SHP77 (cell line): ENCODE results near the gene PFN4.
A peak's percentile ranks its signal among the peaks of the same experiment; 100 is the strongest.

Experiments
- DNase-seq, 2 experiments: peaks; one replicate each; lab custom pipeline; 2025; lab: John Stamatoyannopoulos, UW

Gene PFN4

DNA sequence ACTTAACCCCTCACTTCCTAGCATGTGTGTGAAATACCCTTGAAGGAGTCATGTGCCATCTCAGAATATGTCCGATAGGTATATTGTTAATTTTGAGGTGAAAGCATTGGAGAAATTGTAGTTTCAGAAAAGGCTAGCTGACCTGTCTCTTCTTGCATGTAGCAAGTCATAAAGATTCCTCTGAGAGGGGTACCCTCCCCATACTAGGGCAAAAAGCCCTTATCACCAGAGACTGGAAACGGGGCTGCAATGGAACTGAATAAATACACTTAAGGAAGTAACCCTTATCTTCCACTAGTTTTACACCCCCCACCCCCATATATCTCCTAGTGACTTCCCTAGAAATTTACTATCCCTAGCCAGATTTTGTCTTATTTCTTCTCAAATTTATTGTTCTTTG is 45.3 kb downstream of the PFN4 start:
- DNase-seq, result no peak

DNA sequence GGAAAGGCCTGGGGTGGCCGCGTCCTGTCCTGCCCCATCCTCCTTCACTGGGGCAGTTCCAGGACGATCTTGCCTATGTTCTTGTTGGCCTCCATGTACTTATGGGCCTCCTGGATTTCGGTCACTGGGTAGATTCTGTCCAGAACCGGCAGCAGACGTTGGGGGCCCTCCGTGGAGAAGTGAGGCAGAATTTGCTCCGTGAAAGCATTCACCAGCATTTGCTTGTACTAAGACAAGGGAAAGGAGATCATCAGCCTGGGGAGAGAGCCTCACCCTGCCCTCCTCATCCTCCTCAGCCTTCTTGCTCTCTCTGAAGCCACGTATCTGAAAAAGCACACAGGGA is 45.6 kb downstream of the PFN4 start:
- DNase-seq, result no peak

DNA sequence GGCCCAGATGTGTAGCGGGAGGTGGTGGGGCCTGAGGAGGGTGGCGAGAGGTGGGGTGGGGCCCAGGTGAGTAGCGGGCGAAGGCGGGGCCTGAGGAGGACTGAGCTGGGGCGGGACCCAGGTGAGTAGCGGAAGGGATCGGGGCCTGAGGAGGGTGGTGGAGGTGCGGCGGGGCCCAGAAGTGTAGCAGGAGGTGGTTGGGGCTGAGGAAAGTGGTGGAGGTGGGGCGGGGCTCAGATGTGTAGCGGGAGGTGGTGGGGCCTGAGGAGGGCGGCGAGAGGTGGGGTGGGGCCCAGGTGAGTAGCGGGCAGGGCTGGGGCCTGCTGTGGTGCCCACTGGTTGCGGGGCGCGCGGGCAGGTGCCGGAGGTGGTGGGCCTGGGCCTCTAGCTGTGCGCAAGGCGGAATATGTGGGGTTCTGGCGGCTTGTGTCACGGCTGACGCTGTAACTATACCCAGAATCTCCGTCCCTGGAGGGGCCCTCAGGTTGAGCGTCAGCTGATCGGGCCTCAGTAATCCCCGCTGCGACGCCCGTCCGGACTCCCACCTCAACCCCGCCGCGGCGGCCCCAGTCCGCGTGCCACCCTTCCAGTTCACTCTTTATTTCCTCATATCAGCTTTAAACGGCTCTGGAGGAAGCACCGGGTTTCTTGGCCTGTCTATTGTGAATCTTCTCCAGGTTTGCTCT is 46.1 kb downstream of the PFN4 start:
- DNase-seq, result peak in 1 of 2 experiments; percentile 17

DNA sequence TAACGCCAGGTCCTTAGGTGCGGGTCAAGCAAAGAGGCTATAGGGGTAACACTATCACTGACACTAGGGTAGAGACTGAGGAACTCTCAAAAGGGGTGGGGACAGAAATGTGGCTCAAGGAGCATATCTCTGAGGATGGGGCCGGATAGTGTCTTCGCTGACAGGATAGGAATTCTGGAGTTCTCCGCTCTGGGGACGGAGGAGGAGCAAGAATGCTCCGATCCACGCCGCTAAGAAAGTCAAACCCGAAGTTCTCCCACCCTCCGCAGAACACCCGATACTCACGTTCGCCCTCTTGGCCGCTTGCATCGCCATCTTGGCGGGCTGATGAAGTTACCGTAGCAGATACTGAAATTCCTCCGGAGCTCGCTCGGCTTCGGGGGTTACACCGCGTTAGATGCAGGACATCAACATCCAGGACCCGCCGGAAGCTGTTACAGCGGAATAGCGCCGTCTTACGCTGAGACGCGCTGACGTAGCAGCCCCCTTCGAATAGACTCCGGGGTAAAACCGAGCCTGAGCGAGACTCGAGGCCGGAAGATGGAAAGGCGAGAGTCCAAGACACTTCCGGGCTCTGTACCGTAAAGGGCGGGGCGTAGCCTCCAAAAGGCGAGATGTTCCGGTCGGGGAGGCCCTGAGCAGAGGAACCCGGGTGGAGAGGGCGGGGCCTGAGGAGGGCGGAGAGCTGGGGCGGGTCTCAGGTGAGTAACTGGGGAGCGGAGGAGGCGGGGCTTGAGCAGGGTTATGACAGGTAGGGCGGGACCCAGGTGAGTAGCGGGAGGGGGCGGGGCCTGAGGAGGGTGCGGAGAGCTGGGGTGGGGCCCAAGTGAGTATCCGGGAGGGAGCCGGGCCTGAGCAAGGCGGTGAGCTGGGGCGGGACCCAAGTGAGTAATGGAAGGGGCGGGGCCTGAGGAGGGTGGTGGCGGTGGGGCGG is 47.0 kb downstream of the PFN4 start, which contains the start of gene SF3B6:
Gene SF3B6 (minus strand): TSS at position 412 of the 934 bp plus-strand sequence. CDS start 97 bp downstream, at position 315.
- DNase-seq, result peak; percentile 98 to 99

DNA sequence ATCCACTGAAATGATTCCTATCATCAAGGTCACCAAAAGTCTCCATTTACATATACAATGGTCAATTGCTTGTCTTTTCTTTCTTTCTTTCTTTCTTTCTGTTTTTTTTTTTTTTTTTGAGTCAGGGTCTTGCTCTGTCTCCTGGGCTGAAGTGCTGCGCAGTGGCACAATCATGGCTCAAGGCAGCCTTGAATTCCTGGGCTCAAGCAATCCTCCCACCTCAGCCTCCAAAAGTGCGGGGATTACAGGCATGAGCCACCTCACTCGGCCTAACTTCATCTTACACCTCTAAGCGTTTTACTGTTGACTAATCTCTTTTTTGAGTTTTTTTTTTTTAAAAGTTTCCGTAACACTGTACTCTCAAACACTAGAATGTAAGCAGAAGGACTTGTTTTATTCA is 47.9 kb downstream of the PFN4 start:
- no peak for DNase-seq

DNA sequence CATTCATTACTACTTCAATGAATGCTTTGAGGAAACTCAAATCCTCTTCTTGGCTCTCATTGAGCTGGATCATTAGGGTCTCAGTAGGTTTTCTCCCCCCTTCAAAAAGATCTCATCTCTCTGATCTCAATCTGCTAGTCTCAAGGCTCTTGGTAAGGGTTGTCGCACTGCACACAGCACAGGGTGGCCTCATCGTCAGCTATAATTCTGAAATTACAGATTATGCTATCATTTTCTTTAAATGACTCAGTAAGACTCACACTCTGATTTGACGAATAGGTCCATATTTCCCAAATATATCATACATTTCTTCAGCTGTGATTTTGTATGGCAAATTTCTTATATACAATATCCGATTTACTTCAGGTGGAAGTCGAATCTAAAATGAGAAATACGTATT is 49.3 kb downstream of the PFN4 start:
- DNase-seq, result no peak

DNA sequence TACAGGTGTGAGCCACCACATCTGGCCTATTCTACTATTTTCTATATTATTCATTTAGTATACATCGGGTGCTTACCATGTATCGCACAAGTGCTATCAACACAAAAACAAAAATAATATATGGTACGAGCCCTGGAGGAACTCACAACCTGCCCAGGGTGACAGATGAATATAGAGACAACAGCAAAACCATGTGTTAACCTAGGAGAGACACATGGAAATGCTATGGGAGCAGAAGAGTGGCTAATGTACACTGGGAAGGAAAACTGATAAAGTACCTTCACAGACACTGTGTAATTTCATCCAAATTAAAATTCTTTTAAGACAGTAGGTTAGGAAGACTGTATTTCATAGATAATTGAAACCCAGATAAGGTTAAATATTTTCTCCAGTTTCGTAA is 50.9 kb downstream of the PFN4 start:
- DNase-seq, result no peak

DNA sequence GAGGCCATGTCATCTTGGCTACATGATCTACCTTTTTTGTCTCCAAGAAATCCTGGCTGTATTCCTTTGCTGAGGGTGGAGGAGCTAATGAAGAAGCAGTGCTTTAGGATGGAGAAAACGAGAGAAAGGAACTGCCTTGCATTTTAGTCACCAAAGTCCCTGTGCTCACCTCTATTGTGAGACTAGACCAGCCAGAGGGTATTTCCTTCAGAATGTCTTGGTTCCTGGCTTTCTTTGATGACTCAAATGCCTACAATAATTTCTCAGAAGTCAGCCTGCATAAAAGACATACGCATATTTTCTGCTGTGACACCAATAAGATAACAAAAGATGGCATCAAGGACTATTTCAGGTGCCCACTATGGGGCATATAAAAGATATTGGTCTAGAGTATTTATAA is 57.8 kb downstream of the PFN4 start:
- no peak for DNase-seq
